Neural progenitor cell (in vitro differentiated cells): ENCODE results near the gene ULK3.

Source experiments
- EZH2 ChIP-seq: fragments of 200-600 bp; sonication (generic); IDR thresholded peaks from 2 replicates; pipeline ENCODE4 v1.6.1; 2017; ENCODE audit warnings: antibody characterized with exemption, mild to moderate bottlenecking, moderate library complexity
- EZH2phosphoT487 ChIP-seq: fragments of 200-600 bp; sonication (generic); IDR thresholded peaks from 2 replicates; pipeline ENCODE4 v1.6.1; 2017; ENCODE audit warnings: antibody characterized with exemption
- TF ChIP-seq, protein P1 (sequence below): fragments of 200-600 bp; sonication (generic); IDR thresholded peaks from 2 replicates; pipeline ENCODE4 v1.5.1; 2017; ENCODE audit warnings: antibody characterized with exemption, mild to moderate bottlenecking

DNA sequence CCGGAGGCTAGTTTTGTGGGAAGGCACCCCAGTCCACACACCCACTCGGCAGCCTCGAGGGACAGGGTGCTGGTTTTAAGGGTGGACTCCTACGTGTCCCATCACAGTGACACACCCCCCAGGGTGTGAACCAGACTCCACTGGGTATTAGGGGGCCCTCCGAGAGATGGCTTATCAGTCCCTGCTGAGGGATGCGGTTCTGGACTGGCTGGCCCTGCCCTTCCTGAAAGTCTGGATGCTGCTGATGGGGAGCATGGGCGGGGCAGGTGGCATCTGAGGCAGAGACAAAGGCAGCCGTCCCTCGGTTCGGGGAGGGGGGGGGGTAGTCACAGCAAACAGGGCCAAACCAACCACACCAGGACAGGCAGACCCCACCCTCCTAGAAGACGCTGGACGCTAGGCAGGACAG, 939 bp upstream of the ULK3 start:
- TF ChIP-seq, protein P1, sequence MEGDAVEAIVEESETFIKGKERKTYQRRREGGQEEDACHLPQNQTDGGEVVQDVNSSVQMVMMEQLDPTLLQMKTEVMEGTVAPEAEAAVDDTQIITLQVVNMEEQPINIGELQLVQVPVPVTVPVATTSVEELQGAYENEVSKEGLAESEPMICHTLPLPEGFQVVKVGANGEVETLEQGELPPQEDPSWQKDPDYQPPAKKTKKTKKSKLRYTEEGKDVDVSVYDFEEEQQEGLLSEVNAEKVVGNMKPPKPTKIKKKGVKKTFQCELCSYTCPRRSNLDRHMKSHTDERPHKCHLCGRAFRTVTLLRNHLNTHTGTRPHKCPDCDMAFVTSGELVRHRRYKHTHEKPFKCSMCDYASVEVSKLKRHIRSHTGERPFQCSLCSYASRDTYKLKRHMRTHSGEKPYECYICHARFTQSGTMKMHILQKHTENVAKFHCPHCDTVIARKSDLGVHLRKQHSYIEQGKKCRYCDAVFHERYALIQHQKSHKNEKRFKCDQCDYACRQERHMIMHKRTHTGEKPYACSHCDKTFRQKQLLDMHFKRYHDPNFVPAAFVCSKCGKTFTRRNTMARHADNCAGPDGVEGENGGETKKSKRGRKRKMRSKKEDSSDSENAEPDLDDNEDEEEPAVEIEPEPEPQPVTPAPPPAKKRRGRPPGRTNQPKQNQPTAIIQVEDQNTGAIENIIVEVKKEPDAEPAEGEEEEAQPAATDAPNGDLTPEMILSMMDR, result no peak
- TF ChIP-seq EZH2, result no peak
- TF ChIP-seq EZH2phosphoT487, result no peak
